SK-N-MC (cell line): ENCODE data around the gene ALS2CL.
A peak's percentile ranks its signal among the peaks of the same experiment; 100 is the strongest.

Experiments
- DNase-seq: peaks from one replicate; pipeline ENCODE4 v3.0.0-alpha.2; 2011; ENCODE audit warnings: low read depth, low spot score
- H3K27ac ChIP-seq: fragments of 200-600 bp; sonication (generic); 2 replicates; pipeline ENCODE4 v1.5.1; 2016; ENCODE audit warnings: mixed run types
- H3K36me3 ChIP-seq: fragments of 200-600 bp; sonication (generic); 2 replicates; pipeline ENCODE4 v1.6.1; 2017; ENCODE audit warnings: antibody characterized with exemption, low read length, mixed read lengths; ENCODE audit not compliant: insufficient read depth
- H3K4me3 ChIP-seq: fragments of 200-600 bp; sonication (generic); 2 replicates; pipeline ENCODE4 v1.5.1; 2016
- H3K9ac ChIP-seq: fragments of 200-600 bp; sonication (generic); 2 replicates; pipeline ENCODE4 v1.8.0; 2017; ENCODE audit warnings: mixed run types, mixed read lengths; ENCODE audit not compliant: insufficient read length
- H3K9me3 ChIP-seq: fragments of 200-600 bp; sonication (generic); 2 replicates; pipeline ENCODE4 v1.6.1; 2017; ENCODE audit warnings: low read depth, mild to moderate bottlenecking, antibody characterized with exemption, low read length, moderate library complexity, mixed read lengths
- EZH2 ChIP-seq: fragments of 200-600 bp; sonication (generic); IDR thresholded peaks from one replicate; pipeline ENCODE4 v1.6.1; 2017; ENCODE audit warnings: antibody characterized with exemption
- FOXP2 ChIP-seq: optimal IDR thresholded peaks from 2 replicates; pipeline ENCODE3; 2011; ENCODE audit warnings: mild to moderate bottlenecking, moderate library complexity; ENCODE audit not compliant: insufficient read depth; ENCODE audit errors: extremely low read length, control extremely low read depth
- POLR2AphosphoS5 ChIP-seq: IDR thresholded peaks from 2 replicates; pipeline ENCODE4 v1.6.1; 2012; ENCODE audit warnings: mild to moderate bottlenecking, low read depth, low read length, borderline replicate concordance

Gene ALS2CL

DNA sequence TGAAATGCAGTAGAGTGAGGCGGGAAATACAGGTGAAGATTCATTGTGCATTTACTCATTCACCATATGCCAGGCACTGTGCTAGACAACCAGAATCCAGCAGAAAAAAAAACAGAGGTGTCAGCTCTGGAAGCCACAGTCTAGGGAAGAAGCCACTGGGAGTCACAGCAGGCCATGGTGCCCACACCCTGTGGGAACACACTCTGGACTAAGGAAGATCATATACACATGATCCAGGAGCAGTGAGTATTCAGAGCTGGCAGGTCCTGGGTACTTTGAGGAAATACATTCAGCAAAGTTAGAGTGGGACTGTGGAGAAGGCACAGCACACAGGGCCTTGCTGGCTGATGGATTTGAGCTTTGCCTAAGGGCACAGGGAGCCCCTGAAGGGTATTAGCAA lies 66.4 kb downstream of the ALS2CL start:
- H3K36me3 ChIP-seq = no peaks in the 10 kb centered on the region
- no peak overlapping the region for H3K4me3 ChIP-seq
- no peak for TF ChIP-seq POLR2AphosphoS5
- TF ChIP-seq EZH2 = no peak
- no peak for TF ChIP-seq FOXP2
- H3K9ac ChIP-seq = no peak overlapping the region
- H3K27ac ChIP-seq = no peak overlapping the region
- DNase-seq = no peak
- no peaks in the 10 kb centered on the region for H3K9me3 ChIP-seq

DNA sequence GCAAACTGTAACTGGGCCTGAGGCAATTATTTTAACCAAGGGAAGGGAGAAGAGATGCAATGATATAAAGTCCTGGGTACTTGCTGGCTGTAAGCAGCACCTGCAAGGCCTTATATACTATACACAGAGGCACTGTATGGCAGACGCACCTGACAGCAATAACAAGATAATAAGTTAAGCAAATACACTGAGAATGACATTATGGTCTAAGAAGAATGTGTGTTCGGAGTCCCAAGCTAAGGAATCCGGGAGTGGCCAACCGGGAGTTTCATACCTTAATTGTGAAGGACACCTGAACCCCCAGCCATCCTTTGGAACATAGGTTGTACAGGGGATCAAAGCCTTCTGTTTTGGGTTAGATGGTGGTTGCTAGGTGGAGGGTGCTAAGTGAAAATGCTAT lies 67.4 kb downstream of the ALS2CL start:
- H3K36me3 ChIP-seq = no peaks in the 10 kb centered on the region
- no peak overlapping the region for H3K9ac ChIP-seq
- TF ChIP-seq EZH2 (no peak), POLR2AphosphoS5 (no peak), FOXP2 (no peak)
- H3K9me3 ChIP-seq = no peaks in the 10 kb centered on the region
- no peak for DNase-seq
- no peak overlapping the region for H3K4me3 ChIP-seq
- H3K27ac ChIP-seq = no peak overlapping the region

DNA sequence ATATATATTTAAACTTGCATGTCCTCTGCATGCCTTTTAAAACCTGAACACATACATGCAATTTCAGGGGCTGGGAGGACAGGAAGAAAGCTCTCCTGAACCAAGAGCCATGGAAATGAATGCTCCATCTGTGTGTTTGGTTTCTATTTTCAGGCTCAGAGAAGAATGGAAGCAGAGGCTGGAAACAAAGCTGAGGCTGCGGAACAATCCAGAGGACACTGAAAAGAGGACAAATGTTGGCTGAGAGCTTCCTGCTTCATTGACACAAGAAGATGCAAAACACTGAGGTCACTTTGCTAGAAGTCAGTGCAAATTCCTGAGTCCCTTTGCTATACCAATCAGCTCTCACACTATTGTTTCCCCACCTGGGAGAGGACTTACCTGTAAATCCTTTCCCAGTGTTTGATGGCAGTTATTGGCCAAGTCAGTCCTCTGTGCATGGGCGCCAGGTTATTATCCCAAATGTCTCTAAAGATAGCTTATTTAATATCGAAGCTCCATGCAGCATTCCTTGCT lies 68.4 kb downstream of the ALS2CL start:
- Histone ChIP-seq H3K27ac (no peak overlapping the region), H3K4me3 (no peak overlapping the region), H3K9me3 (no peaks in the 10 kb centered on the region), H3K9ac (no peak overlapping the region), H3K36me3 (no peaks in the 10 kb centered on the region)
- no peak for DNase-seq
- no peak for TF ChIP-seq EZH2

DNA sequence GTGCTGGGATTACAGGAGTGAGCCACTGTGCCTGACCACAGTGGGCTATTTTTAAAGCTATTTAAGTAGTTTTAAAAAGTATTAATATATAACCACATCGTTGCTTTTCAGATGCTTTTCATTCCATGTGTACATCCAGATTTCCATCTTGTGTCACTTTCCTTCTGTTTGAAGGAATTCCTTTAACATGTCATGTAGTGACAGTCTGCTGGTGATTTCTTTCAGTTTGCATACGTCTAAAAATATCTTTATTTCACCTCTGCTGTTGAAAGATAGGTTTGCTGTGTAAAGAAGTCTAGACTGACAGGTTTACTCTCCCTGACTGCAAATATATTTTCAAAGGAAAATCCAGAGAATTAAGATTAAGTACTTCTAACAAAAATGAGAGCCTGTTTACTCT lies 68.9 kb downstream of the ALS2CL start:
- H3K36me3 ChIP-seq = no peaks in the 10 kb centered on the region
- no peak overlapping the region for H3K9ac ChIP-seq
- no peak for DNase-seq
- no peak overlapping the region for H3K4me3 ChIP-seq
- no peaks in the 10 kb centered on the region for H3K9me3 ChIP-seq
- H3K27ac ChIP-seq = no peak overlapping the region
- no peak for TF ChIP-seq FOXP2

DNA sequence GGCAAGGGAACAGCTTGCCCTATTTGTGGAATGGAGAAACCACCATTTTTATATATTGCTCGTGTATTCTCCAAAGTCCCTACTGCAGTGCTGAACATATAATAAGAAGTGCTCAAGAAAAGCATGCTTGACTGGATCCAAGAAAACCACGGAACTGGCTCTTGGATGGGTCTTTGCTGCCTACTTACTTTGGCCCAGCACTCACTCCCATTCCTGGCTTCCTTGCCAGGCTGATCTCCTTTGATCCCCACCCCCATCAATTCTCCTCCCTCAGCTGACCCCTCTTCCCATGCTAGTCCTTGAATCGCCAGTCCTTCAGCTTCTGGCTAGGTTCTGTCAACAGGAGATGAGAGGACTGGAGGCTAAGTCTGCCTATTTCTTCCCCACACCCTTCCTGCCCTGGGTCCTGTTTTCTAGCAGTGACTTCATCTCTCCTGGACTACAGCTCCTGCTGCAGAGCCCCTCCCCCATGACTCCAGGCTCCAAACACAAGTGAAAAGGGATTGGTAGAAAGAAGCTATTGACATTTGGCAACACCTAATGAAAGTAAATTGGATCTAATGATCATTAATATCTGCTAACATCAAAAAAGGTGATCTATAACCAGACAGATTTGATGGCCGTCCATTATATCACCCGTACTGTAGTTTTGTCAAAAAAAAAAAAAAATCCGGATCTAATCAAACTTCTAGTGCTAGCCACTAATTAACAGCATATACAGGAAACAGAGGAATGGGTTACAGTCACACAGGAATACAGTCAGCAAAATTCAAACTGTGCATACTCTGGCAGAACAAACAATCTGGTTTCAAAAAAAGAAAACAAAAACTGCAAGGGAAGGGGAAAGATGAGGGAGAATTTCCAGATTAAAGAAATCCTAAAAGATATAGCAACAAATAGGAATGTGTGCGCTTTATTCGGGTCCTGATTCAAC lies 73.4 kb downstream of the ALS2CL start:
- no peak for DNase-seq
- Histone ChIP-seq H3K36me3 (no peaks in the 10 kb centered on the region), H3K27ac (peak overlapping the region; percentile 63; the same call in 1 of the 2 replicates)

More for the DNA sequence above, 73.4 kb downstream of the ALS2CL start:
- TF ChIP-seq POLR2AphosphoS5 (no peak), EZH2 (no peak), FOXP2 (no peak)
- Histone ChIP-seq H3K9me3 (no peaks in the 10 kb centered on the region), H3K4me3 (peak overlapping the region; percentile 26; the same call in 1 of the 2 replicates), H3K9ac (no peak overlapping the region)
